ENCODE results near the gene SEMA3A.
"Not testable (repeated sequence)": the region's sequence is repeated elsewhere in the genome, so short reads cannot be mapped to it uniquely, and the experiment has no call there.

SEMA3A gene

DNA sequence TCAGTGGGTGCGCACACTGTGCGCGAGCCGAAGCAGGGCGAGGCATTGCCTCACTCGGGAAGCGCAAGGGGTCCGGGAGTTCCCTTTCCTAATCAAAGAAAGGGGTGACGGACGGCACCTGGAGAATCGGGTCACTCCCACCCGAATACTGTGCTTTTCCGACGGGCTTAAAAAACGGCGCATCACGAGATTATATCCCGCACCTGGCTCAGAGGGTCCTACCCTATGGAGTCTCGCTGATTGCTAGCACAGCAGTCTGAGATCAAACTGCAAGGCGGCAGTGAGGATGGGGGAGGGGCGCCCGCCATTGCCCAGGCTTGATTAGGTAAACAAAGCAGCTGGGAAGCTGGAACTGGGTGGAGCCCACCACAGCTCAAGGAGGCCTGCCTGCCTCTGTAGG is 44.2 kb downstream of the SEMA3A start:
- DNase-seq = not testable (repeated sequence)

DNA sequence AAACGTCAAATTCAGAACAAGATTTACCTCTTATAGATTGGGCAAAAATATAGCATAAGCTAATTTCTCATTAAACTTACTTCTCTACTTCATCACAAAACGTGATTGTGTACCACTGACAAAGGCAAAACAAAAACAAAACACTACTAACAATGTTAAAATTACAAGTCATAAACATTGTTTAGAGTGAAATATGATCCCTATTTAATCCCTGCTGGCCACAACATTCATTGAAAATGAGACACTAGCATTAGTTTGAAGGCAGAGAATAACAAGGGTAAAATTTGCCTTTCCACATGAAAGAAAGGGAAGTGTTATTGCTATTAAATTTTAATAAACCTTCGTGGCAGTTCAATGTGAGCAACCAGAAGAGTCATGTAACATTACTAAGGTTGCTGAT is 45.0 kb downstream of the SEMA3A start:
- DNase-seq = peak; percentile 10

DNA sequence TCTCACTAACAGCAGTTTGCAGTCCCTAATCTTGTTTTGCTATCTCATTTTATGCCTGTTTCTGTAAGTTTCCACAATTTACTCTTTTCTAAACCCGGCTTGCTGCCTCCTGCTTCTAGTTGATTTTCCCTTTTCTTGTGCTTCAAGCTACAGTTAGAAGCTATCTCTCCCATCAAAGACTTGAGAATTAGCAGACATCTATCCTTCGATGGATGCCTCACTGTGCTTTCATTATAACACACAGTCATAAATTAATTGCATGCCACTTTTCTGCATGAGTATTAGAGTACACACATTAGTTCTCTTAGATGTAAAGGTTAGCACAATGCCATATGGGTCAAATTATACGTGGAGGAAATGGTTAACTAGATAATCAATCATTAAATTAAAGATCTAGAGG is 48.7 kb downstream of the SEMA3A start:
- DNase-seq = no peak

DNA sequence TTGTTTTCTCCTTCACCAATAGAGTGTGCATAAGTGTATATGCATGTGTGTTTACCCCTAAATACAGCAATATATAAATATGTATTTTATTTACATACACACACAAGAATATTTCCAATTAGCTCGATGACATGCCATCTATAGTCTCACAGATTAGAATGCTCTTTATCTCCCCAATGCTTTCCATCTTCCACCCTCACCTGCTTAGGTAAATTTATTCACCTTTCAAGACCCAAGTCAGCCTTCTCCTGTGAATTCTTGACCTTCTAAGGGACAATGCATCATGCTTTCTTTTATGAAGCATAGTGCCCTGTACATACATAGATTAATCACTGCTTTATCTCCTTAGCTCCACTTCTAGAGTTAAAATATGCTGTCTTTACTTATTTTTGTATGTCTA is 49.7 kb downstream of the SEMA3A start:
- no peak for DNase-seq

DNA sequence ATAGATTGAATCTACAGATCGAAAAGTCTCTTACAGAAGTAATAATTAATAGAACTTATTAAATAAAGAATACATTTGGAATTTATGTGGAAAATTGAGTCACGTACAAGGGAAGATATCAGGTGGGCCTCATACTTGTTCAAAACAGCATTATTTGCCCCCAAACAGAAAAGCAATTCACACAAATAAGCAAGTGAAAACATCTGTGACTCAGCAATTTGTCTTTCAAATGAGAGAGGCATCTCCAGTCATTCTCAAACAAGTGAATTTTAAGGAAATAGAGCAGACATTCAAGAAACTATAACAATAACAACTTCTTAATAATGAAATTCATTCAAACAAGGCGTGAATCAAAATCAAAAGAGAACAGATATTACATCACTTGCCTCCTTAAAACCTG is 50.1 kb downstream of the SEMA3A start:
- DNase-seq = no peak

DNA sequence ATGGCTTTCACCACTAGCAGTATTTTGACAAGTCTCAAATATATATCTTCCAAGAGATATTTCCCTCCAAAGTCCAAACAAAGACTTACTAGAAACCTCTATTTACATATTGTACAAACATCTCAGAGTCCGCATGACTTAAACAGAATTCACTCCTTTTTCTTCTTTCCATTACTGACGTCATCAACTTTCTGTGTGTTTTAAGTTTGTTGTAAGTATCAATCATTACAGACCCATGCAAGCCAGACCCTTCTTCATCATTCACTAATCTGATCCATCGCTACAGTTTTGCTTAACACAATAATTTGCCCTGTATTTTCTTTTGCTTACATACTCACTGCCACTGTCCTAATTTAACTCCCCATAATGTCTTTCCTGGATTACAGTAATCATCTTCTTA is 51.9 kb downstream of the SEMA3A start:
- DNase-seq = no peak

DNA sequence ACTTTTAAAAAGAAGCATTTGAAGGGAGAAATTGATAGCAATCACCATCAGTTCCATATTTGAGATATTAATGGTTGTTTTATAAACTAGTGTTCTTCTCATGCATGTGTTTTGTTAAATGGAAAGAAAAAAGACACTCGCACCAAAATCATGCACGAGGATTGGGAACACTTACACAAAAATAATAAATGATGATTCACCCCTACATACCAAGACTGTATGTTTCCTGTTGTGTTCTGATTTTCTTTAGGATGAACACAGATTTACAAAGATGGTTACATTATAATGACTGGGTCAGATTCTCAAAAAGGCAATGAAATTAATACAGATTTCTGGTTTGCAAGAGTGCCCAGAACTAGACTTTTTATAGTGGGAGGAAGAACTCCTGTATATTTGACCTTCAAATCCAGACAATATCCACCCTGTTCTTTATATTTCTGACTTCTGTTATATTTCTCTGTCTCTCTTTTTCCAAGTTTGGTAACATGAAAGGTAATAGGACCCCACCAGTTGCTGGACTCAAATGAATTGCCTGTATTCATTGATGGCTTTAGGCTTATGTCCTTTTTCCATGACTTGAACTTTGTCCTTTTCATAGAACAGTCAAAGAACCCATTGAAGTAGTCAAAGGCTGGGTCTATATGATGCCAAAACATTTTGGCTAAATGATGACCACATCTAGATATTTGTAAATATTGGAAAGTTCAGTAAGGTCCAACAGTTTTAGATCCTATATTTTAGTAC is 54.4 kb downstream of the SEMA3A start:
- no peak for DNase-seq

DNA sequence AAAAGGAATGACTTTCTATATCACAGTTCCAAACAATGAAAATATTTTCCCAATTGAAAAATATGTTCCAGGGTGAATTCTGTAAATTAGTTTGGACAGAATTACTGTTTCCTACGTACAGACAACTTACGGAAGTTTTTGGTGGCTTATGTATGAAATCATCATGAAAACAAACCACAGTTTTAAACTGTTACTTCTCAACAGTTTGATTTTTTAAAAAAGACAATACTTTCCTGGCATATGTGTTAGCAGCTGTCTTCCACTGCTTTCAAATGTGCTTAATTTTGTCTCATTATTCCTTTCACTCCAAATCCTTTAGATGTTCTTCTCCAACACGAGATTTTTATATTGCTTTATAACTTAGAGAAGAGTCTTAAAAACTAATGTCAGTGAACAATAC is 56.2 kb downstream of the SEMA3A start:
- no peak for DNase-seq

DNA sequence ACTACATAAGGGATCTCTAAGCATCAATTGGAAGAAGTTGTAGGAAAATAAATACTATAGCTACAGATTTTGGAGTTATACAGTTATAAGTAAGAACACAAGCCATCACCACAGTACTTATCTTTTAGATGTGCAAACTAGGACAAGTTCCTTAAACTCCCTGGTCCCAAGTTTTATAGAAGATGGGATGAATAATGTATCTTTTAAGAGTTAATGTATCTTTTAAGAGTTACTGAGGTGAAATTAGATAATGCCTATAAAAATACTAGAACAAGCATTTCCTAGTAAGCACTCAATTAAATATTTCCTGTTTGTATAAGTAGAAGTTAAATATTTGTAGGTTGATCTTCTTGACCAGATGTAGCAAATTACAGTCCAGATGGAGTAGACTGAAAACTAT is 56.8 kb downstream of the SEMA3A start:
- no peak for DNase-seq

DNA sequence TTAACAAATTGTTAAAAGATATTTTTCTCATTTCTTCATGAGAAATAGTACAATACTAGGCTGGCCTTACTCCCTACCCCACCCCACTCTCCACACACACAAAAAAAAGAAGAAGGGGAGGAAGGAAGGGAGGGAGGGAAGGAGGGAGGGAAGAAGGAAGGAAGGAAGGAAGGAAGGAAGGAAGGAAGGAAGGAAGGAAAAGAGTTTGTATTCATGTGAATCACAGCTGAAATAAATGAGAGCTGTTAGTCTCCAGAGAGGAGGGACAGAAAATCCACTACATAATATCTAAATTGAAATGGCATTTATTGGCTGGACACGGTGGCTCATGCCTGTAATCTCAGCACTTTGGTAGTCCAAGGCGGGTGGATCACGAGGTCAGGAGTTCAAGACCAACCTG is 57.8 kb downstream of the SEMA3A start:
- DNase-seq = no peak

DNA sequence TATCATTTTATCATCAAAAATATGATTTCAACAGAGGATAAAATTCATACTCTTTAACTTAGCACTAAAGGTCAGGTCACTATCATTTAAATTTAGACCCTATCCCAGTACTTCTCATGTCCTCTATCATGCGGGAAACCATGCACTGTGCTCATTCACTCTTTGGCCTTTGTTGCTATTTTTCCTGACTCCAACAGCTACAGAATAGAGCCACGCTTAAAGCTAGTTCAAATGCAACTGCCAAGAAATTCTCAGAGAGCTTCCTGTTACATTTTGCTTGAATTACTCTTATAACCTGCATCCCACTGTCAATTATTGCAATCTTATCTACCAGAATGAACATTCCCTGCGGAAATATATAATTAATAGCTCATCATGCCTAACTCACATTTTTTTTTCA is 58.3 kb downstream of the SEMA3A start:
- DNase-seq = no peak

DNA sequence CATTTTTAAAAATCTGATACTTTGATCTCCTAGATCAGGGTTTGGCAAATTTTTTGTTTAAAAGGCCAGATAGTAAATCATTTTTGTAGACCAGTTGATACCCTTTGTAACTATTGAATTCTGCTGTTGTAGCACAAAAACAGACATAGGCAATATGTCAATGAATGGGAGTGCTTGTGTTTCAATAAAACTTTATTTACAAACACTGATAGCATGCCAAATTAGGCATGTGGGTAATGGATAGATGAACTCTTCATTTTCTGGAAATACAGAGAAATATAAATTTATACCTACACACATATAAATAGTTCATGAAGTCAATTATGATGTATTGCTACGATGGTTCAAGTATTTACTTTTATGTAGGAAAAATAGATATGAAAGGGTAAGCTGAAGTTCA is 60.4 kb downstream of the SEMA3A start:
- DNase-seq = no peak

DNA sequence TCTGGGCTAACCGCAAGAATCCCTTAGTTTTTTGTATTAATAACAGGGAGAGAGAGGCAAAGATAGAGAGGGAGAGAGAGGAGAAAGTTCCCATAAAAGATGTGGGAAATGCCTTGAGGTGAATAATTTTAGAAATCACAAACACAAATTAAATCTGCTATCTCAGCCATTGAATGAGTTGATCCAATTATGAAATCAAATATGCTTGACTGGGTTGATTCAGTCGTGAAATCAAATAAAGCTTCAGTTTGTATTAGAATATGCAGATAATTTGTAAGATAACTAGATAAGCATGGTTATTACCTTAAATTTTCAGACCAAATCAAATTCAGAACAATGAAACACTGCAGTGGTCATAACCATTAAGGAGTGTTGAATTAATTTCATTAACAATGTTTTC is 68.9 kb downstream of the SEMA3A start:
- no peak for DNase-seq

DNA sequence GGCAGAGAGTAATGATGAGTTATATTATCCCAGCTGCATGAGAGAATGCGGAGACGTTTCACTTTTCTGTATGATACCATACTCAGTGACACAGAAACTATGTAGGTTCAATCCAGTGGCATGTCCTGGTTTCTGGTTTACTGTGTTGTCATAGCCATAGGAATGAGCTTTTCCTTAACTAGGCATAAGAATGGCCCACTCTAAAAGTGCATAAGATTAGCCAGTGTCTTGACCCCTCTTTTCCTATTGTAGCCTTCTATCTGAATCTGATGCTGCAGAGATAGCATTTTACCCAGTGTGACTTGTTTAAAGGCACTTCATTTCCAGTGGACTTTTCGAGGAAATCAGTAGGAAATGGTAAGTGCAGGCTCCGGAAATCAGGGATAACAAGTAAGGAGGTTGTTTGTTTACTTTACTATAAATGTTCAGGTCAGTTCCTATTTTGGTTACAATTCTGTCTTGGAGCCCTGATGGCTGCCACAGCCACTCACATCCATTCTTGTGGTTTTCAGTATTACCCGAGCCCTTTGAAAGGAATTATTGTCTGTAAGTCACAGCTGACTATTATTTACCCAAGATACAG is 70.5 kb downstream of the SEMA3A start:
- DNase-seq = no peak

DNA sequence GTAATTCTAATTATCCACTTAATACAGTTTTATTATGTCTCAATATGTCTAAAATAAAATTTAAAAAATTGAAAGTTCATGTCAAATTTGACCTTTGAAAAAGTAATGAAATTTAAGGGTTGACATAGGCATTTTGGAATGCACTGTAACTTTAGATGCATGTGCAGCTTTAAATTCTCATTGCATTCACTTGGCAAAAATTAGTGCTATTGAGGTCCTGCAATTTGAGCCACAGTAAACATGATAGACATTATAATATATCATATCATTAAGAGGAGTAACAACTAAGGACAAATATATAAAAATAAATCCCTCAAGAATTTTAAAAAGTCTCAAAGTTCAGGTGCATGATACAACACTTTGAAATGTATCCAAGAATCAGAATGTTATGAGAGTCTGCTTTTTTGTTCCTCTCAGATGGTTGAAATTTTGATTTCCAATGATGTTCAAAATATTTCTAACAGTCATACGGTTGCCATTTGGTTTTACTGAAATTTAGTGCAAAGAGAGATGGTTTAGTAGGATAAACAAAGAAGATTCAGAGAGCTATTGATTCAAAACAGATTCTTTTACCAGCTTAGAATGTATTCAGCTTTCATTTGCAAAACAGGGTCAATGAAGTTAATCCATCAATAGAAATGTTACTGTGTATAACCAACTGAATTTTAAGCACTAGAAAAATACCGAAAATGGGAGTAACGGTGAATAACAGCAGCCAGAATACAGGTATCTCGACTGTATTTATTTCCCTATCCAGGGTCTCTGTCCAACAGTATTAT is 71.8 kb downstream of the SEMA3A start:
- DNase-seq = no peak

DNA sequence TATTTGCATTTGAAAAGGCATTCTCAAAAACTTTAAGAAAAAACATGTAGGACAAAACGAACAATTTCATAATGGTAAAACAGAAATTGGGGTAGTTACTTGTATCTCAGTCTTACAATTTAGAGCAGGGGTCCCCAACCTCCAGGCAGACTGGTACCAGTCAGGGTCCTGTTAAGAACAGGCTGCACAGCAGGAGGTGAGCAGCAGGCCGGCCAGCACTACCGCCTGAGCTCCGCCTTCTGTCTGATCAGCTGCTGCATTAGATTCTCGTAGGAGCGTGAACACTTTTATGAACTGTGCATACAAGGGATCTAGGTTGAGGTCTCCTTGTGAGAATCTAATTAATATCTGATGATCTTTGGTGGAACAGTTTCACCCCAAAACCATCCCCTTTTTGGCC is 77.3 kb downstream of the SEMA3A start:
- DNase-seq = no peak

DNA sequence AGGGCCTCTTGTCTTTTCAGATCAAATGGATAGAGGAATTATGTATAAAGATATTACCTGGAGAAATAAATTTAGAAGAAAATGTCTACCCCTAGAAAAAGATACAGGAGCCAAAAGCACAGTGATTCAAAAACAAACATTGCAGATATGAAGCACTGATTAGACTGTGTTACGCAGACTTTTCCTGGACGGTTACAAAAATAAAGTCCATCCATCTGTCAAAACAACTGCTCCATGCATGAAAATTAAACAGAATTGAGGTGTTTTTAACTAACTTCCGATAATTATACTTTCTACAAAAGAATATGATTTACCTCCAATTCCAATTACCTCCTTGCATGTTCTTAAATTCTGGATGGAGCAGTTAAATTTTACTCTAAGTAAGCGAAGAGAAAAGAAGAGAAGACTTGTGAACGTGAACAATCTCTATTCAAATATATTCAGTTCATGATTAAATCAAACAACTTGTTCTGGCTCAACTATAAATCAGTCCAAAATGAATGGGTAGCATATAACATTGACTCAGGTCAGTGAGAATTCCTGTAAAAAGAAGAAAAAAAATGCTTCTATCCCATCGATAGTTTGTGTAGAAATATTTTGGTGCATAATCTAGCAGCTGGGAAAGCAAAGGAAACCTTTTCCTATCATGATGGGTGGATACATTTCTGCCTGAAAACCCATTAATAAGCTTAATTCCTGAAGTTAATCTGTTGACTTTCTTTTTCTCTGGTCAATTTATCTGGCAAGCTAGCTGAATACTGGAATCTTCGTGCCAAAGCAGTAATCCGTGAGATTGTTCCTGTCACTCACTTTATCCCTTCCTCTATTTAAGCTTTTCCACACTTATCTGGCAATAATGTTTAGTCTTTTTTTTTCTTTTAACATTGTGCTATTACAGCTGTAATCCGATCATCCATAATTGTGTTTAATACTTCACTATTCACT is 80.4 kb downstream of the SEMA3A start:
- DNase-seq = no peak

DNA sequence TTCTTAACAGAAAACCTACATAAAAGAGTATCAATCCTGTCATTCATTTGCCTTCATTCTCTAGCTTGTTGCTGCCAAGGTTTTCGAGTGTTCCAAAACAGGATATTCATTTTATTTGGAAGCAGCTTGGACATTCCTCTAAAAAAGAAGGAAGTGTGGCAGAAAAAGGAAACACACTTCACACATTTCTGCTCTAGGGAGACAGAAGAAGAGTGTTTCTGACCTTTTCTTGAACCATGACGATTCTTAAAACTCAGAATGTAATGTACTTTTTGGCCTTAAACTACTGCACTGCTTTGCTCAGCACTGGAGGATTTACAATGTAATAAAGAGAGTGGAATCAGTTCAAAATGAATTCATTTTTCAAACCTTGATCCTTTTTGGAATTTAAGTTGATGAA is 81.3 kb downstream of the SEMA3A start:
- DNase-seq = no peak

DNA sequence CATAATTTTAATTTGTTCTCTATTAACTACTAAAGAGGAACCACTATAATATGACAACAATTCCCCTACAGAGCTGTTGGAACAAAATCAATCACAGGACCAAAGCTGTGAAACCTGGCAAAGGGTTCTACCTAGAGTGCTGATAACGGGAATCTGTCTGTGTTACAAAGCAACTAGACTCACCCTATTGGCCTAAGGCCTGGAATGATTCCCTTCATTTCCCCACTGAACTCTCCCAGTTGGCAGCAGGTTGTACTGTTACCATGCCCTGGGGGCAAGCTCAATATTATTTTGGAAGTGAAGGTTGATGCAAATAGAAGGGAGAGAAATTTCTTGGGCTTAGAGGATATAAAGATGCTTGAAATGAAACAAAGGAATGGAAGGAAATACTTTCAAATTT is 81.8 kb downstream of the SEMA3A start:
- no peak for DNase-seq

DNA sequence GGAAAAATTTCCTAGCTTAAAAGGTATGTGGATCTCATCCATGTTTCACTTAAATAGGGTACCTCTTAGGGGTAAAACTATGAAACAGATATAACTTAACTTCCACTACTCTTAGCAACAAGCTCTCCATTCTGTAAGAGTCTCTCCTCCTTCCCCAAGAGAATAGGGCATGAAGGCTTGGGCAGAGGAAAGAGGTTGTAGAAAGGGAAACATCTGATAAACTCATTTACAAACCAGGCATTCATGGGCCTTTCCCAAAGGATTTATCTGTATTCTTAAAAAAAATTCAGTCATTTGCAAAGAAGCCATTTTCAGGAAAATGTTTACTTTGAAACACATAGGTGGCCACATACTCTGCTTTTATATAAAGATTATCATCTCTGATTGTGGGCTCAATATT is 82.7 kb downstream of the SEMA3A start:
- DNase-seq = no peak

DNA sequence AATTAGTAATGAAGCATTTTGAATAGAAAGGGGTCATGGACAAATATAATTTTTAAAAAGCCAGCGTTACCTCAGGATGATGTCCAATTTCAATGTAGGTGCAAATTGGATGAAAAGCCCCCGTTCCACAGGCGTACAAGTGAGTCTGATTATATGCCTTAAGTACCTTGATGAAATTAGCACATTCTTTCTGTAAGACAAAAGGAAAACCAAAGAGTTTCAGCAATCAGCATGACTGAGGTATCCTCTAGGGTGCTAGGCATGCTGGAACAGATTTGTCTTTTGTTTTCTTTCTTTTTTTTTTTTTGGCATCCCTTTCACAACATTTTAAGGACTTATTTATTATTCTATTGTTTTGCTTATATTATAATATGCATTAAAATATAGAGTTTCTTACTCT is 84.2 kb downstream of the SEMA3A start:
- no peak for DNase-seq

DNA sequence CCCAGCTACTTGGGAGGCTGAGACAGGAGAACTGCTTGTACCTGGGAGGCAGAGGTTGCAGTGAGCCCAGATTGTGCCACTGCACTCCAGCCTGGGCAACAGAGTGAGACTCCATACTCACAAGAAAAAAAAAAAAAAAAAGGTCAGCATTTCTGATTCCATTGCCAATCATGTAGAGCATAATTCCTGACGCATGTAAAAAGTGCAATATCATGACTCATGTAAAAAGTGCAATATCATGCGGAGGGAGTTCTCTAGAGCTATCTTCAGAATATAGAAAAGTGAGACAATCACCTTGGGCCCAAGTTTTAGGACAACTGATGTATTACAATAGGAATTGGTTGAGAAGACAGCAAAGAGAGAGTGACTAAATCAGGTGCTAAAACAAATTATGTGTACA is 85.8 kb downstream of the SEMA3A start:
- DNase-seq = no peak

DNA sequence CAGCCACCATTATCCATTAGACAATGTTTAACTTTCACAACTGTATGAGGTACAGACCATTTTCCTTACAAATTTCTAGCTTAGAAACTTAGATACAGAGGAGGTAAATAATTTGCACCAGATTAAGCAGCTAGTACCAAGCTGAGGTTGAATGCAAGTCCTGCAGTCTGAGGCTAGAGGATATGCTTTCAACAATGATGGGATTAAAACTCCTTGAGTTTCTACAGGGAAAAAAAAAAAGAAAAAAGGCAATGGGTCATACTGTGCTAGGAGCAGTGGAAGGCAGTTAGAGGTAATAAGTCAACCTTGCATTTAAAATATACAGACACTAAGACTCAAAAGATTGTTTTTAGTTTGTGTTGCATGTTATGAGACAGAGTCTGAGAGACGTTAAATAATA is 86.5 kb downstream of the SEMA3A start:
- no peak for DNase-seq

Measured in COR-L47 (cell line).